Middle frontal gyrus (tissue), 1 donor: ENCODE measurements around the gene CBR3.
"Not testable (repeated sequence)": the region's sequence is repeated elsewhere in the genome, so short reads cannot be mapped to it uniquely, and the experiment has no call there.

ENCODE experiments used
- DNase-seq: peaks from one replicate; pipeline ENCODE4 v3.0.0-alpha.2; 2015; ENCODE audit warnings: low spot score; ENCODE audit errors: extremely low spot score

Gene CBR3

GRCh38 chr21:36117286-36117741, 17.6 kb upstream of the CBR3 start:
- no peak for DNase-seq

GRCh38 chr21:36120304-36120888, 14.5 kb upstream of the CBR3 start:
- DNase-seq, result no peak

- no peak for DNase-seq
Measured at GRCh38 chr21:36122977-36123376, 11.9 kb upstream of the CBR3 start.

GRCh38 chr21:36124395-36124794, 10.5 kb upstream of the CBR3 start:
- DNase-seq, result no peak

GRCh38 chr21:36125512-36126207, 9.2 kb upstream of the CBR3 start:
- DNase-seq, result peak; percentile 40

- no peak for DNase-seq
Measured at GRCh38 chr21:36126208-36126565, 8.7 kb upstream of the CBR3 start.

GRCh38 chr21:36126621-36127110, 8.2 kb upstream of the CBR3 start:
- no peak for DNase-seq

GRCh38 chr21:36127250-36127904, 7.5 kb upstream of the CBR3 start:
- DNase-seq, result no peak

GRCh38 chr21:36127977-36128376, 6.9 kb upstream of the CBR3 start:
- no peak for DNase-seq

- no peak for DNase-seq
Measured at GRCh38 chr21:36129219-36129618, 5.7 kb upstream of the CBR3 start.

- DNase-seq, result not testable (repeated sequence)
Measured at GRCh38 chr21:36130414-36130762, 4.5 kb upstream of the CBR3 start.

- not testable (repeated sequence) for DNase-seq
Measured at GRCh38 chr21:36130839-36131238, 4.0 kb upstream of the CBR3 start.

GRCh38 chr21:36132696-36133095, 2.2 kb upstream of the CBR3 start:
- no peak for DNase-seq

GRCh38 chr21:36135391-36136102, 668 bp downstream of the CBR3 start:
- peak; percentile 49 for DNase-seq

- not testable (repeated sequence) for DNase-seq
Measured at GRCh38 chr21:36139791-36140190, 4.9 kb downstream of the CBR3 start.

- peak; percentile 82 for DNase-seq
Measured at GRCh38 chr21:36141513-36141925, 6.6 kb downstream of the CBR3 start.

- DNase-seq, result not testable (repeated sequence)
Measured at GRCh38 chr21:36144233-36144632, 9.4 kb downstream of the CBR3 start.

GRCh38 chr21:36145259-36145658, 10.4 kb downstream of the CBR3 start:
- DNase-seq, result no peak

- no peak for DNase-seq
Measured at GRCh38 chr21:36147911-36148310, 13.0 kb downstream of the CBR3 start.

GRCh38 chr21:36148886-36149285, 14.0 kb downstream of the CBR3 start:
- no peak for DNase-seq

- DNase-seq, result no peak
Measured at GRCh38 chr21:36149788-36150711, 15.2 kb downstream of the CBR3 start.
